Measurements from ENCODE around the gene ADARB1.

The ADARB1 gene

DNA sequence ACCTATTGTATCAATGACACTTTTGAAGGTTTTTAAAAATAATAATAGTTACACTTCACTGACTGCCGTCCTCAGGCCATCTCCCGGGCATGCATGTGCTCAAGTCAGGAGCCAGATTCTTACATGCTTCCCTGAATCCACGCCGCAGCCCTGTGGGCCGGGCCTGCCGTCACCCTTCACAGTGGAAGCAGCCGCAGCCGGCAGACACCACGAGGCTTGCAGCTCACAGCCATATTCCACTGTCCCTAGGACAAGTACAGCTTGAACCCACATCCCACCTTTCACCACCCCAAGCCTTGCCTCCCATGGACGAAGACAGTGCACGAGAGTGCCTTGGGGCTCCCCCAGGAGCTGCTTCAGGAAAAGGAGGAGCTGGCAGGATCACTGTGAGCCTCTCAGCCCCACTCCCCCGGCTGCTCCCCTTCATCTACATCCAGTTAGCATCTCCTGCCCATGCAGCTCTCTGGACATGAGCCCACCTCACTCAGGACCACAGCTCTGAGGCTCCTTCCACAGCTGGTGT, 136.1 kb downstream of the ADARB1 start:
- DNase-seq = no peak

DNA sequence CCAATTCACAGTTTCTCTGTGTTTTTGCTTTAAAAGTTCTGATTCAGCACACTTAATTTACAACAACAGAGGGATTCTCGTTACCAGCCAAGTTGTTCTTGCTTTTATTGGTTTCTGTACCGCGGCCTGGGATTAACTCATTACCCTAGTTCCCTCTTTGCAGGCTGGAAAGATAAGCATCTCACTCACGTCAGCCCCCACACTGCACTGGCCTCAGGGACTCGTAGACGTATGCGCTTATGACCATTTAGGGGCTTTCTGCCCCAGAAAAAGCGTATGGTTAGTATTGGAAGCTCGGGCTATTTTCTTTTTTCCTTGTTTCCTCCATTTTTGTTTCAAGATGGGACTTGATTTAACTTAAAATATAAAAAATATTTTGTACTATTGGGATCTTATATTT, 137.3 kb downstream of the ADARB1 start:
- no peak for DNase-seq

DNA sequence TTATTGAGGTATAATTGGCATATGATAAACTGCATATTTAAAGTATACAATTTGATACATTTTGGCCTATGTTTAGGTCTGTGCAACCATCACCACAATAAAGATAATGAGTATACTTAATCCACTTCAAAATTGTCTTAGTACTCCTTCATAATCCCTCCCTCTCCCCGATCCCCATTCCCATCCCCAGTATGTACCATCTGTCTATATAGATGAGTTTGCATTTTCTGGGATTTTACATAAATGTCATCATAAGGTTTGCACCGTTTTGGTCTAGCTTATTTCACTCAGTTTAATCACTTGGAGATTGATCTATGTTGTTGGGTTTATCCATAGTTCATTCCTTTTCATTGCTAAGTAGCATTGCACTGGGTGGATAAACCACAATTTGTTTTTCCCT, 139.0 kb downstream of the ADARB1 start:
- DNase-seq = no peak

DNA sequence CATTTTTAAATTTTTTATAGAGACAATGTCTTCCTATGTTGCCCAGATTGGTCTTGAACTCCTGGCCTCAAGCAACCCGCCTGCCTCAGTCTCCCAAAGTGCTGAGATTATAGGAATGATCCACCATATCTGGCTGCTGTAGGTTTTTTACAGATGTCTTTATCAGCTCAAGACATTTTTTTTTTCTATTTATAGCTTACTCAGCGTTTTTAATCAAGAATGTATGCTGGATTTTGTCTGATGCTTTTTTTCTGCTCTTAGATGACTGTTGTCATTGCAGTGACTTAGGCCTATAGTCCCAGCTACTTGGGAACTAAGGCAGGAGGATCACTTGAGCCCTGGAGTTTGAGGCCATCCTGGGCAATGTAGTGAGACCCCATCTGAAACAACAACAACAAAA, 140.8 kb downstream of the ADARB1 start:
- DNase-seq = no peak

DNA sequence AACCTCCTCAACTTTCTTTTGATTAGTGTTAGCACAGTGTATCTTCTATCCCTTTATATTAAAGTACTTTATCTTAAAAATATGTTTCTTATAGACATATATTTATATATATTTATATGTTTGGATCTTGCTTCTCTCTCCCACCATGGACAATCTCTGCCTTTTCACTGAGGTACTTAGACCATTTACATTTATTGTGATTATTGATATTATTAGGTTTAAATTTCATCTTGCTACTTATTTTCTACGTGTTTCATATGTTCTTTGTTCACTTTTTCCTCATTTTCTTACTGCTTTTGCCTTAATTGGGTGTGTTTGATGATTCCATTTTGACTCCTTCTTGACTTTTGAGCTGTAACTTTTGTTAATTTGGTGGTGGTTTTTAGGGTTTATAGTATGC, 142.6 kb downstream of the ADARB1 start:
- no peak for DNase-seq

DNA sequence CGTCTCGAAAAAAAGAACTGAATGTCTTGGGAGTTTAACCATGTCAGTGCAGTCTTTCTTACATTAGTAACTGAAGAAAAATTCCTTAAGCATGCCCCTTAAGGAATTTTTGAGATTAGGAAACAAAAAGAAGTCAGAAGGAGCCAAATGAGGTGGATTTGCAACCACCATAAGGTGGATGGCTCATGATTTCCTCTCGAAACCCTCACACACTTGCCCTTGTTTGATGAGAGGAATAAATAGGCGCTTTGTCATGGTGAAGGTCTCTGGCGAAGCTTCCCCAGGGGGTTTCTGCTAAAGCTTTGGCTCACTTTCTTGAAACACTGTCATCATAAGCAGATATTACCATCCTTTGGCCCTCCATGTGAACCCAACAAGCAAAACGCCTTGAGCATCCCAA, 145.1 kb downstream of the ADARB1 start:
- DNase-seq = no peak

DNA sequence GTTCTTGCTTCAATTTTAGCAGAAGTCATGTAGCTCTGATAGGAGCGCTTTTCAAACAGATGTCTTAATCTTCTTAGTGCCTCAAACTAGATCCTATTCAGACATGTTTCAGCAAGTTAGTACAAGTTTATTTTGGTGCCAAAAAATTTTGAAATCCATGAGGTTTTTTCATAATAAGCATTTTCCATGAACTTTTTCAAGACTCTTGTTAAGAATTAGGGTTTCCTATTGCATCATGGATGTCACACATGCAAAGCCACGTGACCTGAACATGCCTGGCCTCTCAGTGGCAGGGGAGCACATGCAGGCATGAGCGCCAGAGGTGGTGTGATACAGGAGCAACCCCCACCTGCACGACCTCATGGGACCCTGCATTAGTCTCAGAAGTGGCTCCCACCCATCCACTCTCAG, 145.7 kb downstream of the ADARB1 start:
- DNase-seq = no peak

DNA sequence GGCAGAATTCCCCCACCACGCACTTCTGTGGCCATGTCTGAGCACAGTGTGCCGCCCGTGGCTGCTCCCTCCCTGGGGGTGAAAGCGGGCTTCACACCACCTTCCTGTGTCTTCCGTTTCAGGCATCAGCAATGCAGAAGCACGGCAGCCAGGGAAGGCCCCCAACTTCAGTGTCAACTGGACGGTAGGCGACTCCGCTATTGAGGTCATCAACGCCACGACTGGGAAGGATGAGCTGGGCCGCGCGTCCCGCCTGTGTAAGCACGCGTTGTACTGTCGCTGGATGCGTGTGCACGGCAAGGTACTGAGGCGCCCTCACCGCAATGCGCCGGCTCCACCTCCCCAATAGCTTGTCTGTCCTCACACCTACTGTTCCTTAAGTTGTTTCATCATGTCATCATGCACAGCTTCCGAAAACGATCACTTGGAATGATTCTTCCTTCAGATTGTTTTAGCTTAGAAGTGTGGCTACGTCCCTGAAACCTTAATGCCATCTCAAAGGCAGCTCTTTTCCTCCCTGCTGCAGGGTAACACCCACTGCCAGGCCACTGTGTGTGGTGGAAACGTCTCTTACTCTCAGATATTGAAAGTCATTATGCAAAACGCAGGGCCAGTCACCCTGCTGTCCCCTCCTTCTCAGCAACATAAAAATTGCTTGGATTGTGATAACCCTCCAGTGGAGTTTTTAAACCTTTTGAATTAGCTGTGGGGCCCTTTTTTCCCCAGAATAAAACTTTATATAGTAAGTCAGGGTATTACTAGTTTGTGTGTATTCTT, 146.5 kb downstream of the ADARB1 start:
- DNase-seq = no peak

DNA sequence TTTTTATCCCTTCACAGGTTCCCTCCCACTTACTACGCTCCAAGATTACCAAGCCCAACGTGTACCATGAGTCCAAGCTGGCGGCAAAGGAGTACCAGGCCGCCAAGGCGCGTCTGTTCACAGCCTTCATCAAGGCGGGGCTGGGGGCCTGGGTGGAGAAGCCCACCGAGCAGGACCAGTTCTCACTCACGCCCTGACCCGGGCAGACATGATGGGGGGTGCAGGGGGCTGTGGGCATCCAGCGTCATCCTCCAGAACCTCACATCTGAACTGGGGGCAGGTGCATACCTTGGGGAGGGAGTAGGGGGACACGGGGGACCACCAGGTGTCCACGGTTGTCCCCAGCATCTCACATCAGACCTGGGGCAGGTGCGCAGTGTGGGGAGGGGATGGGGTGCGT, 147.6 kb downstream of the ADARB1 start:
- no peak for DNase-seq

DNA sequence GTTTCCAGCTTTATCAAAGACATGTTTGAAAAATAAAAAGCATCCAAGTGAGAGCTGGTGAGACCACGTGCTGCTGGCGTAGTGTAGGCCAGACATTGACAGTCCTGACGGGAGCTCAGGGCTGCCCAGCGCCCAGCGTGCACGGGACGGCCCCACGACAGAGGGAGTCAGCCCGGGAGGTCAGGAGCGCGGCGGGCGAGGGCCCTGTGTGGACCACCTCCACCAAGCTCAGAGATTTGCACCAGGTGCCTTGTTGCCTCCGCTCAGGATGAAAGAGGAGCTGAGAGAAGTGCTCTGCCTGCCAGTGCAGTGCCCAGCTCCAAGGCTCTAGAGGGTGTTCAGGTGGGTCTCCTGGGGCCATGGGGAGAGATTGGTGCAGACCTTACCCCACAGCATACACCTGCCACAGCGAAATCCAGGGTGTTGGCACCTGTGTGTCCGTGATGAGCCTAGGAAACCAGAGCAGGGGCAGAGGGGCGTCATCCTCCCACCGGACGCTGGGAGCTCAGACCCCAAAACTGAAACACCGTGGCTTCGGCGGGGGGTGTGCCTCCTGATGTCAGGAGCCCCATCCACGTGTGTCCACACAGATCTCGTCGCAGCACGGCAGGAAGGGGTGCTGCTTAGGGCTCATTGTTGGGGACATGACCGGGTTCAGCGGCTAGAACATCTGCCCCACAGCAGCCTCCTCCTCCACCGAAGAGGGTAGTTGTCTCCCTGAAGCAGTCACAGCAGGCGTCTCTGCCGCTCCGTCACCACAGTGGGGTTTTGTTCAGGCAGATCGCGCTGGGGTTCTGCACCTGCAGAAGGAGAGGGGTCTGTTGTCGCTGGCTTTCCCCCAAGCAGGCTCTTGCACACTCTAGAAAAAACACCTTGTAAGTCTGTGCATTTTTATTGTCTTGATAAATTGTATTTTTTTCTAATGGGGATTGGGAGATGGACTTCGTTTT, 149.1 kb downstream of the ADARB1 start:
- DNase-seq = no peak

DNA sequence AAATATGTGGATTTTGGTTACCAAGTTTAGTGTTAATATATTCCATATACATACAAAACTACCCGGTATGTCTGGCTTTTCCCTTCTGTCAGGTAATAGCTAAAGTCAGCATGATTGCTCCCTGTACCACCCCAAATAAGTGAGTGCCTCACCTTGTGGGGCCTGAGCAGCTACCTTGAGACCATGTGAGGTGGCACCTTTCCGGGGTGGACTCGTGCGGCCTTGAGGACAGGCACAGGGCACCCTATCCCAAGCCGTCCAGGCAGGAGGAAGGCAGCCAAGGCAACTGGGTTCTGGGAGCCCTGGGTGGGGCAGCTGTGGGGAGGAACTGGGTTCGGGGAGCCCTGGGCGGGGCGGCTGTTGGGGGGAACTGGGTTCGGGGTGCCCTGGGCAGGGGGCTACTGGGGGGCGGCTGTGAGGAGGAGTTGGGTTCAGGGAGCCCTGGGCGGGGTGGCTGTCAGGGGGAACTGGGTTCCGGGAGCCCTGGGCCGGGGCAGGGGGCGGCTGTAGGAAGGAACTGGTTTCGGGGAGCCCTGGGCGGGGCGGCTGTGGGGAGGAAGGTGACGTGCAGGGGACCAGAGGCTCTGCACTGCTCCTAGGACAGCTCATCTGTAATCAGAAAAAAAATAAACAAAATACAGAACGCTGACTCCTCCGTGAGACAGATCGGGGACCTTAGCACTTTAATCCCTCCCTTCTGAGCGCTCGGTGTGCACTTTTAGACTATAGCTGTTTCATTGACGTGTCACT, 150.0 kb downstream of the ADARB1 start:
- DNase-seq = peak; percentile 22

DNA sequence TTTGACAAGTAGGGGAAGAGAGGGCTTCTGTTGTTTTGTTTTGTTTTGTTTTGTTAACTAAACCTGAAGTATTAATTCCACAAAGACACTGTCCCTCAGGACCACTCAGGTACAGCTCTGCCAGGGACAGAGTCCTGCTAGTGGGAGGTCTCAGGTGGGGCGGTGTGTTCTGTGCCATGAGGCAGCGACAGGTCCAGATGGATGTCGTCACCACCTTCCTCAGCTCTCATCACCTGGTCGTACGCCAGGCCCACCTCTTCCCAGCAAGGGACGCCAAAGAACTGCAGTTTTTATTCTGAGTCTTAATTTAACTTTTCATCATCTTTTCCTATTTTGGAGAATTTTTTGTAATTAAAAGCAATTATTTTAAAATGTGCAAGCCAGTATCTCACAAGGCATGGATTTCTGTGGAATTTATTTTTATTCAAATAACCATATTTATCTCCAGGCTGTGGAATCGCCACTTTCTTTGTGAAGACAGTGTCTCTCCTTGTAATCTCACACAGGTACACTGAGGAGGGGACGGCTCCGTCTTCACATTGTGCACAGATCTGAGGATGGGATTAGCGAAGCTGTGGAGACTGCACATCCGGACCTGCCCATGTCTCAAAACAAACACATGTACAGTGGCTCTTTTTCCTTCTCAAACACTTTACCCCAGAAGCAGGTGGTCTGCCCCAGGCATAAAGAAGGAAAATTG, 150.8 kb downstream of the ADARB1 start:
- peak; percentile 90 for DNase-seq

DNA sequence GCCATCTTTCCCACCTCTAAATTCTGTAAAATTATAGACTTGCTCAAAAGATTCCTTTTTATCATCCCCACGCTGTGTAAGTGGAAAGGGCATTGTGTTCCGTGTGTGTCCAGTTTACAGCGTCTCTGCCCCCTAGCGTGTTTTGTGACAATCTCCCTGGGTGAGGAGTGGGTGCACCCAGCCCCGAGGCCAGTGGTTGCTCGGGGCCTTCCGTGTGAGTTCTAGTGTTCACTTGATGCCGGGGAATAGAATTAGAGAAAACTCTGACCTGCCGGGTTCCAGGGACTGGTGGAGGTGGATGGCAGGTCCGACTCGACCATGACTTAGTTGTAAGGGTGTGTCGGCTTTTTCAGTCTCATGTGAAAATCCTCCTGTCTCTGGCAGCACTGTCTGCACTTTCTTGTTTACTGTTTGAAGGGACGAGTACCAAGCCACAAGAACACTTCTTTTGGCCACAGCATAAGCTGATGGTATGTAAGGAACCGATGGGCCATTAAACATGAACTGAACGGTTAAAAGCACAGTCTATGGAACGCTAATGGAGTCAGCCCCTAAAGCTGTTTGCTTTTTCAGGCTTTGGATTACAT, 151.5 kb downstream of the ADARB1 start:
- DNase-seq = peak; percentile 90

DNA sequence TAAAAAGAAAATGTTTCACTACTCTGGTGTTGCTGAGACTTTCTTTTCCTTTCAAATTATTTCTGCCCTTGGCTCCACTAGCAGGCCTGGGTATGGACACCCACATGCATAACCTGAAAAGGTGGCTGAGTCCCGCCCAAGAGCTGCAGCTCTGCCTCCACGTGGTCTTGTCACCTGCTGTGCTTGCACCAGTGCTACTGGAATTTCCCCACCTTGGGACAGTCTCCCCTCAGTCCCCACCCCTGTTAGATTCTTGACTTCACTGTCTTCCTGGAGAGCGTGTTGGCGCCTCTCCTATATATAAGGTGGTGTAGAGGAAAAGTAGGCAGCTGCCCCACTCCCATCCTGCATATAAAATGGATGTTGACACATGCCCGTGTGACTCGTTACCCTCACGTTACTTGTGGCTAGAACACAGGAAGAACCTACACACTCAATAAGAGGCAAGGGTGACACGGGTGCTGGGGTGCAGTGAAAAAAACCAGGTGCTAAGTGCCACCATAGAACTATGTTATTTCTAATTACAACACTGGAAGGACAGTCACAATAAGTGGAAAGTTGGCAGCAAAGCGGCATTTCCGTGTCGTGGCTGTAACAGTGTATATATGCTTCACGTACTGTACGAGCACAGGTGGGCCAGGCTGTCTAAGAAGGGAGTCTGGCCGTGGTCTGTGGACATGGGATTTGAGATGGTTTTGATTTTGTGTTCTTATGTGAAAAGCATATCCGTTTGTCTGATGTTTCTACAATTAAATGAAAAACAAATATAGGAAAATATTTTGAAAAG, 152.4 kb downstream of the ADARB1 start:
- peak; percentile 66 for DNase-seq

DNA sequence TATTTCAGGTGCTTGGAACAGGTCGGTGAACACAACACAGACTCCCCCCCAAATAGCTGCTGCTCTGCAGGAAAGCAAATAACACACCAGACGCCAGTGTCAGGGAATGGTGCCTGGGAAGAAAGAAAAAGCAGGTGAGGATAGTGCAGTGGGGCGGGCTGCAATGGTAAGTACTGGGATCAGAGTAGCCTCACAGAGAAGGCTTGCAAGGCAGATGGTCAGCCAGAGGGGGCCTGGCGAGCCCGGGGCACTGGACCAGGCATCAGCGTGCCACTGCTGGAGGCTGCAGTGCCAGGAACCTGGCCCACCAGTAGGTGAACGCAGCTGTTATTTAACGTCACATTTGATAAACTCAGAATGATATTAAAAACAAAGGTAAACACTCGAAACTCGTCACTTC, 153.4 kb downstream of the ADARB1 start:
- peak; percentile 62 for DNase-seq

DNA sequence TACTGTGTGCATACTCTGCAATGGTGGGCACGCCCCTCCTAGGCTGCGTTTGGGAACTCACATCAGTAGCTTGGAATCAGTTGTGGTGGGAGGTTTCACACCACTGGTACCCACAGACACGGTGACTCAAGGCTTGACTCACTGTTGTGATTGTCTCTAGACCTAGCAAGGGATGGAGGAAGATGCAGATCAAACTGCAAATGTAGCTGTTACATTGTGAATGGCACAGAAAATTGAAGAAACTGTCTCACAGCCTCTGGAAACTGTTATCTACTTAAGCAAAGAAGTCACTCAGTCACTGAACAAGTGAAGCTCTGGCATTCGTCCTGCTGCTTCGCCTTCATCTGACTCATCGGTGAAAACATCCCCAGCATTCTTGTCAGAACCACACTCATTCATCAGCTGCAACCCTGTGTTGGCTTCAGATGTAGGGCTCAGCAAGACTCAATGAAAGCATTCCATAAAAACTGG, 153.8 kb downstream of the ADARB1 start:
- no peak for DNase-seq

DNA sequence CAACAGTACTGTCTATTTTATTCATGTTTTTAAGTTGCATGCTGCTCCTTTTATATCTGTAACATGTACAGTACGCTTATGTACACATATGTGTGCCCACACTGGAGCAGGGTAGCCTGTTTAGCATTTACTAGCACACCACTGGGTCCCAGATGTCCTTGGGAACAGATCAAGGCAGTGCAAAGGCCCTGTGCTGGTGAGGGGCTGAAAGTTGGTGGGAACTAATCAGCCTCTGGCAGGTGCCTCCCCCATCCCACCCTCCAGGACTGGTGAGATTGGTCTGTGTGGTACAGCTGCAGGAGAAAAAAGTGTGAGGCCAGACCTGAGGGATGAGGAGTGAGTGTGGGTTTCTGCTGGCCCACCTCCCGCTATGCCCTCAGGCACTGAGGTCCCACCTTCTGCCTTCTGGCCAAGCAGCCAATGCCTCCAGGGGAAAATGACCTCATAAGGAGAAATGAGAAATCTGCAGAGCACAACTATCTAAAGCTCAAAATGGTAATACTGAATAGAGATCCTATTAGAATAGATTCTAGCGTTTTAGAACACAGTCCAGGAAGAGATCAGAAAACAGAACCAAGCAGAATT, 154.4 kb downstream of the ADARB1 start:
- DNase-seq = peak; percentile 26

DNA sequence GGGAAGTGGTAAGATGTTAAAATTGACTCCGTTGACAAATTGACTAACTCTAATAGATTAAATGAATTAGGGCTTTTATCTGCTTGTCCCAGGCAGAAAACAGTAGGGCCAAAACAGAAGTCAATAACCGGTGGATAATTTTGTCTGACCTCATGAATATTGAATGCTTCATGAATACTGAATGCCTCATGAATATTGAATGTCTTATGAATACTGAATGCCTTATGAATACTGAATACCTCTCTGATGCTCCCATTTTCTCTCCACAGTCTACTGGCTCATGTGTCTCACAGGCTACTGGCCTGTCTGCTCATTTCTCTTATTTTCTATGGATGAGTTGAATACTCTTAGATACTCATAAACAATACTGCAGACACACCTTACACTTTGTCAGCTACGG, 157.3 kb downstream of the ADARB1 start:
- DNase-seq = no peak

DNA sequence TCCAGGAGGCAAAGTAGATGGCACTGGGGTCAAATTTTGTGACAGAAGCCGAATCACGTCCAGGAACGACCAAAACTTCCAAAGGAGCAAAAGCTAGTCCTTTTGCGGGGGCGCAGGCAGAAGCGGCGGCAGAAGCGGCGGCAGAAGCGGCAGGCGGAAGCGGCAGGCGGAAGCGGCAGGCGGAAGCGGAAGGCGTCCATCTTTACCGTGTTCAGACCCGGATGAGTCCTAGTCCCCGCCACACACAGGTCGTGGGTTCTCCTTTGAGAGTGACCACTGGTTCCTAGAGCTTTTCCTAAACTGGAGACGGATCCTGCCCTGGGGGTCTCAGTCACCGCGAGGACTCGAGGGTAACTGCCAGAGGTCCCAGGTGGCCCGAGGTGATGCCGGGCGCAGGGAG, 159.7 kb downstream of the ADARB1 start:
- no peak for DNase-seq

DNA sequence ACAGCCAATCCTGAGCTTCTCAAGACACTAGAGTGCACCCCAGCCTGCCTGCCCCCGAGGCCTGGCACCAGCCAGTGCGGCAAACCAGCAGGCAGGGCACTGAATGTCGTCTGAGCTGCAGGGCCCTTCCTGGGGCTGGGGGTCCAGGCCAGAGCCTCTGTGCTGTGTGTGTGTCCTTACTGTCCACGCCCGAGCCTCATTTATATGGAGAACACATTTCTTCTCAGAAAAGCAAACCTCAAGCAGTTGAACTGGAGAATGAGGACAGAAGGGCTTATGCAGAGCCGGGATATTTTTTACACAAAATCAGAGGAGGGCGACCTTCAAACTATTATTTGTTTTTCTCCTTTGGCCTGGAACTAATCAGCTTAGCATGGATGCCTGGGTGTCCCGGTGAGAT, 160.6 kb downstream of the ADARB1 start:
- DNase-seq = no peak

DNA sequence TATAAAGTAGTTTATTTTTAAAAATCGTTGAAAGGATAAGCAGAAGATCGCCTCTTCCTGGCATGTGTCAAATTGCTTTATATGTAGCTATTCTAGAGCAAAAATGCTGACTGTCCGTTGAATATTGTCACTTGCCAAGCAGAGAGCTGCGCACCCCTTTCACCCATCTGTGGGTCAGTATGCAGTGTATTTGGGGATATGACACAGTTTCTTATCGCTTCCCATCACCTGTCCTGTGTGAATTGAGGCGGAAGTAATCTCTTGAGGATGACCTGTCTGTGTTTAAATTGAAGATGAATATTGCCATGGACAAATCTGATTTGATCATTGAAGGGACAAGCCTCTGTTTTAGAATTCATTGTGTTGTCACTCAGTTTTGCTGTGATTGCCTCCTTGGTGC, 161.1 kb downstream of the ADARB1 start:
- DNase-seq = no peak
